Measurements from ENCODE around the gene SLC6A16.
A peak's percentile ranks its signal among the peaks of the same experiment; 100 is the strongest.

SLC6A16 gene

DNA sequence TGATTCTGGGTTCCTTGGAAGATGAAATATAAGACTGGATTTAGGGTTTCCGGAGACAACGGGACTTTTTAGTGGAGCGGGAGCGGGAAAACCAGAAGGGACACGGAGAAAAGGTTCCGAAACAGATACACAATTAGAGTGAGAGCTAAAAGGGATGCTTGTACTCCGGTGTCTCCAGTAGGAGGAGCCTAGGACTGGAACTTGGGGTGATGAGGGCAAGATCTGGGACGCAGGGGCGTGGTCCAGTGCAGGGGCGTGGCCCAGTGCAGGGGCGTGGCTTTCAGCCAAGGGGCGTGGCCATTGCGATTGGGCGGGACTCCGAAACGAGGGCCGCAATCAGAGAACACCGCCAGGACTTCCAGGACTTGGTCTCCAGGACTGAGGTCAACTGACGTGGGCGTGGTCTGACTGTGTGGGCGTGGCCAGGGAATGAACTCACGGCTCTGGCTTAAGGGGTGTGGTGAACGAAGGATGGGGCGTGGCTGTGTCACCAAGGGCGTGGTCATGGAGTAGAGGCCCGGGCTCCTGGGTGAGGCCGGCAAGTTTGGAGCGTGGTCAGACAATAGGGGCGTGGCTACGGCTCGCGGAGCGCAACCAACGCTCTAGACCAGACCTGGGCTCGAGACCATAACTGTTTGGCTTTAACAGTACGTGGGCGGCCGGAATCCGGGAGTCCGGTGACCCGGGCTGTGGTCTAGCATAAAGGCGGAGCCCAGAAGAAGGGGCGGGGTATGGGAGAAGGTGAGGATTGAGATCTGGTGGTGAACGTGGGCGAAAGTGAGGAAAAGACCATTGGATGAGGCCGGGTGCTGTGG is 38.5 kb upstream of the SLC6A16 start, which contains the start of gene DKKL1:
DKKL1 (plus strand) TSS at position 610 of the 815 bp plus-strand sequence; CDS start at position 732, 122 bp downstream.
- Histone ChIP-seq H3K9me3 (no peaks in the 10 kb centered on the region), H3K36me3 (no peaks in the 10 kb centered on the region), H3K27me3 (peaks cover 17% of the 10 kb centered on the region), H3K4me1 (no peaks in the 10 kb centered on the region), H3K4me3 (ENCODE audit: low read depth, low read length) (peak within 1 kb of the TSS; percentile 55)
- DNase-seq, result peak; percentile 99
- TF ChIP-seq, protein P1, sequence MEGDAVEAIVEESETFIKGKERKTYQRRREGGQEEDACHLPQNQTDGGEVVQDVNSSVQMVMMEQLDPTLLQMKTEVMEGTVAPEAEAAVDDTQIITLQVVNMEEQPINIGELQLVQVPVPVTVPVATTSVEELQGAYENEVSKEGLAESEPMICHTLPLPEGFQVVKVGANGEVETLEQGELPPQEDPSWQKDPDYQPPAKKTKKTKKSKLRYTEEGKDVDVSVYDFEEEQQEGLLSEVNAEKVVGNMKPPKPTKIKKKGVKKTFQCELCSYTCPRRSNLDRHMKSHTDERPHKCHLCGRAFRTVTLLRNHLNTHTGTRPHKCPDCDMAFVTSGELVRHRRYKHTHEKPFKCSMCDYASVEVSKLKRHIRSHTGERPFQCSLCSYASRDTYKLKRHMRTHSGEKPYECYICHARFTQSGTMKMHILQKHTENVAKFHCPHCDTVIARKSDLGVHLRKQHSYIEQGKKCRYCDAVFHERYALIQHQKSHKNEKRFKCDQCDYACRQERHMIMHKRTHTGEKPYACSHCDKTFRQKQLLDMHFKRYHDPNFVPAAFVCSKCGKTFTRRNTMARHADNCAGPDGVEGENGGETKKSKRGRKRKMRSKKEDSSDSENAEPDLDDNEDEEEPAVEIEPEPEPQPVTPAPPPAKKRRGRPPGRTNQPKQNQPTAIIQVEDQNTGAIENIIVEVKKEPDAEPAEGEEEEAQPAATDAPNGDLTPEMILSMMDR (IDR thresholded peaks at IDR 0.05; ENCODE audit: low read depth, low read length), result no peak

DNA sequence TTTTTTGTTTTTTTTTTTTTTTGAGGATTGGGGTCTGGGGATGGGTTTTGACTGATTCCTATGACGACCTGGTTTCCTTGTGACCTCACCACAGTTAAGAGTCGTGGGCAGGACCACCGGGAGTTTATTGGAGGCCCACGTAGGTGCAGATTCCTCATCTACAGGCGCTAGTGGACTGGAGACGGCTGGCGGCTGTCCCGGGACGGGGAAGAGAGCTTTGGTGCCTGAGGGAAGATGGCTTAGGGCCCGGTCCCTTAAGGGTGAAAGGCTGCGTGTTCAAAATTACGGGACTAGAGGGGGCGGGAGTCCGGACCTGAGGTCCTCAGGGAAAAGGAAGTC is 37.9 kb upstream of the SLC6A16 start:
- peak overlapping the region; percentile 55 for H3K4me3 ChIP-seq (ENCODE audit: low read depth, low read length)
- H3K4me1 ChIP-seq, result no peaks in the 10 kb centered on the region
- no peak for DNase-seq
- H3K9me3 ChIP-seq, result no peaks in the 10 kb centered on the region
- peaks cover 17% of the 10 kb centered on the region for H3K27me3 ChIP-seq
- no peaks in the 10 kb centered on the region for H3K36me3 ChIP-seq
- TF ChIP-seq, protein P1 (IDR thresholded peaks at IDR 0.05; ENCODE audit: low read depth, low read length), result no peak

DNA sequence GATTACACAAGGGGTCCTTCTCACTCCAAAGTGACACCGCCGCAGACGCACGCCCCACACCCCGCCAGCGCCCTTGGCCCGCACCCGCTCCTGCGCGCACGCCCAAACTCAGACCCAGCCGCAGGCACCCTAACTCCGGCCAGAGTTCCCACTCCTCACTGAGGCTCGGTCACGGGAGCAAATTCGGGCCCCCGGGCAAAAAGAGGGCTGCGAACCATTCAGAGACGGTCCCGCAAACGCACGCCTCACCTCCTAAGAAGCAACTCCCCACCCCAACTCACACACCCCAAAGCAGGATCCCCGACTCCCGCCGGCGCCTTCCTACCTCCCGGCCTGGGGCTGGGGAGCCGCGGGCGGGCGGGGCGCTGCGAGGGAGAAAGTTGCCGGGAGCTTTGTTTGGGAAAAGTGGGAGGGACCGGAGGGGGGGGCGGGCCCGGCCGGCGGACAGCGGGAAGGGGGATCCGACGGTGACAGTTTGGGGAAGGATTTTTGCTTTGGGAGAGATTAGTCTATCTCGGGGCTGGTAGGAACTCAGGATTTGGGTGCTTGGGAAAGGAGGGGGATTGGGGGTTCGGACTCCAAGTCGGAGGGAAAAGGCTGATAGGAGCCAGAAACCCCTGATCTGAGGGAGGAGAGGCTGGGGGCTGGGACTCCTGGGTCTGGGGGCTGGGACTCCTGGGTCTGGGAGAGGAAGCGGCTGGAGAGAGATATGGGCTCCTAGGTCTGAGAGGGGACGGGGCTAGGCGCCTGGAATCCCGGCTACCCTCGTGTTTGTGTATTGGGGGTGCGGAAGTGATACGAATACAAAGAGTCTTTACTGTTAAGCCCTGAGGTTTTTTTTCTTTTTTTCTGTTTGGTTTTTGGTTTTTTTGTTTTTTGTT is 37.3 kb upstream of the SLC6A16 start, which contains the start of gene TEAD2:
TEAD2 (minus strand) TSS at position 369 of the 881 bp plus-strand sequence. CDS start 2,341 bp downstream, outside the sequence.
- peak; percentile 51 for DNase-seq
- Histone ChIP-seq H3K27me3 (peaks cover 17% of the 10 kb centered on the region), H3K9me3 (no peaks in the 10 kb centered on the region)

DNA sequence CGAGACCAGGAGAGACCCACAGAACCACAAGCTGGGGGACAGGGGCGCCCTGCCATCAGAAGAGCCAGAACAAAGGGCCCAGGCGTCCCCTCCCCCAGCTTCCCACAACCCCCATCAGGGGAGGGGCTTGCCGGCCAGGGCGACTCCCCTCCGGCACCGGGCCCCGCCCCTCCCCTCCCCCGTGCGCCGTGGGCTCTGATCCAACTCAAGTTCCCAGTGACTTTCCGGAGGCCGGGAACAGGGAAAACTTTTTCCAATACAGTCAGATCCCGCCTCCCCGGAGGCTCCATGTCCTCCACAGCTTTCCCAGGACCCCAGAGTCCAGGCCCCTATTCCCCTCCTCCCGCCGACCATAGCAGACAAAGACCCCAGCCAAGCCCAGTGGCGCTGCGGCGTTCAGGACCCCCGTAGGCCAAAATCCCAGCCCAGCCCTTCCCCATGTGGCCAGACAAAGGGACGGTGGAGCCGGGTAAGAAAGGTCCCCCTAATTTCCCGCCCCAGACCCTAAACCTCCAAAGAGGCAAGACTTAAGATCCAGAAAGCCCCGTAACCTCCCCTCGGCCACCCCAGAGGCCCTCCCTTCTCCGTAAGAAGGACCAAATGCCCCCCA is 36.6 kb upstream of the SLC6A16 start:
- Histone ChIP-seq H3K36me3 (no peaks in the 10 kb centered on the region), H3K9me3 (no peaks in the 10 kb centered on the region), H3K27me3 (peaks cover 17% of the 10 kb centered on the region), H3K4me1 (no peaks in the 10 kb centered on the region), H3K4me3 (ENCODE audit: low read depth, low read length) (peak overlapping the region; percentile 55)
- TF ChIP-seq, protein P1 (IDR thresholded peaks at IDR 0.05; ENCODE audit: low read depth, low read length), result no peak
- DNase-seq, result peak; percentile 67

More for the DNA sequence above, 37.3 kb upstream of the SLC6A16 start, which contains the start of gene TEAD2:
- TF ChIP-seq, protein P1 (IDR thresholded peaks at IDR 0.05; ENCODE audit: low read depth, low read length), result no peak
- no peaks in the 10 kb centered on the region for H3K36me3 ChIP-seq
- no peaks in the 10 kb centered on the region for H3K4me1 ChIP-seq
- peak within 1 kb of the TSS; percentile 55 for H3K4me3 ChIP-seq (ENCODE audit: low read depth, low read length)

DNA sequence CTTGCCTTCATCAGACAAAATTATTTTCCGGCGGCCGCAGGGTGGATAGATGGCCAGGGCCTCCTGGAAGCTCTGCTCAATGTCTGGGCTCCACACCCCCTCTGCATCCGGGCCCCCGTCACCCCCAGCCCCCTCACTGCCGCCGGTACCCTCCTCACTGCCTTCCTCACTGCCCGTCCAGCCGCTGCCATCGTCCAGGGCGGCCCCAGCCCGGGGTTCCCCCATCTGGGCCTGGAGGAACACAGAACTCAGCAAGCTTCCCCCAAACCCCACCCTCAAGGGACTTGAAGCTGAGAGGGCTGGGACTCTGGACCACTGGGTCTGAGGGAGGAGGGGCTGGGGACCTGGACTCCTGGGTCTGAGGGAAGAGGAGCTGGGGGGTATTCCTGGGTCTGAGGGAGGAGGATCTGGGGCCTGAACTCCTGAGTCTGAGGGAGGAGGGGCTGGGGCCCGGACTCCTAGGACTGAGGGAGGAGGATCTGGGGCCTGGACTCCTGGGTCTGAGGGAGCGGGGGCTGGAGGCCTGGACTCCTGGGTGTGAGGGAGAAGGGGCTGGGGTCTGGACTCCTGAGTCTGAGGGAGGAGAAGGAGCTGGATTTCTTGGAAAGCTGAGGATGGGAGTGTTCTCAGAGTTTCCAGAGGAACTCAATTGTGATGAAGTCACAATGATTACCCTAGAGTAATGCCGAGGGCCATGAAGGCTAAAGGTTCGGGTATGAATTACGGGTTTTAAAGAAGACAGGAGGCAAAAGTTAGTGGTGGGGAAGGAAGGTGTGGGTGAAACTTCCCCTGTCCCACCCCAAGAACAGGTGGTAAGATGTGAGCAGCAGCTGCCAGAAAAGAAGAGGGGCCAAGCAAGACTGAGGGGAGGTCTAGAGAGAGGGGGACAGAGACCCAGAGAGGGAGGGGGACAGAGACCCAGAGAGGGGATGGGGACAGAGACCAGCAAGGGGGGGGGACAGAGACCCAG is 35.1 kb upstream of the SLC6A16 start:
- peaks cover 17% of the 10 kb centered on the region for H3K27me3 ChIP-seq
- no peaks in the 10 kb centered on the region for H3K9me3 ChIP-seq
- H3K4me3 ChIP-seq (ENCODE audit: low read depth, low read length), result no peak overlapping the region
- TF ChIP-seq, protein P1 (IDR thresholded peaks at IDR 0.05; ENCODE audit: low read depth, low read length), result no peak
- no peaks in the 10 kb centered on the region for H3K36me3 ChIP-seq
- DNase-seq, result no peak
- H3K4me1 ChIP-seq, result no peaks in the 10 kb centered on the region

All from BE2C (cell line).